OCI-LY1 (cell line): ENCODE measurements around the gene ABCC3.

ENCODE experiments used
- EZH2 ChIP-seq: fragments of 200-600 bp; sonication (generic), shearing (Covaris generic); IDR thresholded peaks from 2 replicates; pipeline ENCODE4 v1.8.0; 2017; ENCODE audit warnings: borderline replicate concordance, mixed run types, mild to moderate bottlenecking, antibody characterized with exemption, low read length, moderate library complexity, mixed read lengths
- TF ChIP-seq, protein P1 (sequence below): fragments of 200-600 bp; sonication (generic), shearing (Covaris generic); IDR thresholded peaks from 2 replicates; pipeline ENCODE4 v1.5.1; 2017; ENCODE audit warnings: mild to moderate bottlenecking, antibody characterized with exemption, low read length, moderate library complexity, mixed read lengths

DNA sequence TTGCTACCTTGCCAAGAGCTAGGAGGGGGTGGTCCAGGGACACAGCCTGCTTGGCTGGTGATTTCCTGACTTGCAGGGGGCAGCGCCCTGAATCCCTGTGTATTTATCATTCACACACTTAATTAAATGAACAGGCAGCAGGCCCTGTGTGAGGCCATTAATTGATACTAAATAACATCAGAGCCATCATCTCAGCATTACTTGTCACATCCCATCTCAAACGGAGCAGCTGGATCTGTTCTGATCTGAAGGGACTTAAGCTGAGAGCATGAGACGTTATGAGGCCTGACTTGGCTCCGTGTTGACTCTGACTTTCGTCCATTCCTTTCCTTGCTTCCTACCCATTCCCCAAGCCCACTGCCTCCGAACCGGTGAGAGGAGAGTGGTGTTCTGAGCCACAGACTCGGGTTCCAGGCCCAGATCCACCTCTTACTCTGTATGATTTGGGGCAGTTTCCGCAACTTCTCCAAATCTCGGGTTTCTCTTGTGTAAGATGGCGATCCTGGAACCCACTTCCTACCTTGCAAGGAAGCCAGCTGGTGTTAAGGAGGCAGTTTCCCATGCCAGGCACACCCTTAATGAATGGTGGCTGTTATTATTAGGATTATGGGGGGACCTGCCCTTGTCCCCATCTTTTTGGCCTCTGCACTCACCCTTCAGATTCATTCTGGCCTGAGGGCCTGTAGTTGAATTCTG, 40.4 kb upstream of the ABCC3 start:
- TF ChIP-seq, protein P1, sequence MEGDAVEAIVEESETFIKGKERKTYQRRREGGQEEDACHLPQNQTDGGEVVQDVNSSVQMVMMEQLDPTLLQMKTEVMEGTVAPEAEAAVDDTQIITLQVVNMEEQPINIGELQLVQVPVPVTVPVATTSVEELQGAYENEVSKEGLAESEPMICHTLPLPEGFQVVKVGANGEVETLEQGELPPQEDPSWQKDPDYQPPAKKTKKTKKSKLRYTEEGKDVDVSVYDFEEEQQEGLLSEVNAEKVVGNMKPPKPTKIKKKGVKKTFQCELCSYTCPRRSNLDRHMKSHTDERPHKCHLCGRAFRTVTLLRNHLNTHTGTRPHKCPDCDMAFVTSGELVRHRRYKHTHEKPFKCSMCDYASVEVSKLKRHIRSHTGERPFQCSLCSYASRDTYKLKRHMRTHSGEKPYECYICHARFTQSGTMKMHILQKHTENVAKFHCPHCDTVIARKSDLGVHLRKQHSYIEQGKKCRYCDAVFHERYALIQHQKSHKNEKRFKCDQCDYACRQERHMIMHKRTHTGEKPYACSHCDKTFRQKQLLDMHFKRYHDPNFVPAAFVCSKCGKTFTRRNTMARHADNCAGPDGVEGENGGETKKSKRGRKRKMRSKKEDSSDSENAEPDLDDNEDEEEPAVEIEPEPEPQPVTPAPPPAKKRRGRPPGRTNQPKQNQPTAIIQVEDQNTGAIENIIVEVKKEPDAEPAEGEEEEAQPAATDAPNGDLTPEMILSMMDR, result no peak
- no peak for TF ChIP-seq EZH2
